HepG2 (cell line): ENCODE results near the gene SSH3. TPM values are rescaled to one million over a fixed set of nuclear protein-coding genes. Genes with fewer than 3 reads are reported as not detected.
A peak's percentile ranks its signal among the peaks of the same experiment; 100 is the strongest.

Experiments used
- AFF4 ChIP-seq: sonication (generic); formaldehyde crosslinking; IDR thresholded peaks from 2 replicates; pipeline ENCODE4 v1.4.0; 2020; ENCODE audit warnings: missing genetic modification reagents
- ARID2 ChIP-seq: sonication (generic); formaldehyde crosslinking; IDR thresholded peaks from 2 replicates; pipeline ENCODE4 v1.8.1; 2022; ENCODE audit warnings: mild to moderate bottlenecking, missing genetic modification reagents, borderline replicate concordance
- CREM ChIP-seq, 2 experiments: sonication (generic) in 1 of 2; formaldehyde crosslinking in 1 of 2; IDR thresholded peaks; 2 replicates each; pipeline versions ENCODE4 v1.4.0 to v1.6.1; 2016 to 2020; ENCODE audit warnings: antibody characterized with exemption in 1 of 2, mild to moderate bottlenecking in 1 of 2, missing genetic modification reagents in 1 of 2
- GTF2F1 ChIP-seq: fragments of 150-350 bp; IDR thresholded peaks from 2 replicates; pipeline ENCODE4 v1.6.1; 2014; ENCODE audit warnings: low read length
- HIC2 ChIP-seq: sonication (generic); formaldehyde crosslinking; IDR thresholded peaks from 2 replicates; pipeline ENCODE4 v1.9.0; 2022; ENCODE audit warnings: low read depth, missing genetic modification reagents
- HOXA9 ChIP-seq: sonication (generic); formaldehyde crosslinking; IDR thresholded peaks from 2 replicates; pipeline ENCODE4 v1.8.1; 2022; ENCODE audit warnings: missing genetic modification reagents, mild to moderate bottlenecking, moderate library complexity, borderline replicate concordance
- IKZF1 ChIP-seq: fragments of 450-650 bp; IDR thresholded peaks from 2 replicates; pipeline ENCODE4 v1.7.1; 2016
- MAFF ChIP-seq: IDR thresholded peaks from 2 replicates; pipeline ENCODE4 v1.6.1; 2011; ENCODE audit warnings: low read depth, low read length, improper control_type of control experiment
- NPAS2 ChIP-seq: sonication (generic); formaldehyde crosslinking; IDR thresholded peaks from 2 replicates; pipeline ENCODE4 v1.8.0; 2022; ENCODE audit warnings: mild to moderate bottlenecking, missing genetic modification reagents, borderline replicate concordance
- ONECUT2 ChIP-seq: sonication (generic); formaldehyde crosslinking; IDR thresholded peaks from 2 replicates; pipeline ENCODE4 v1.4.0; 2020; ENCODE audit warnings: missing genetic modification reagents
- PHF20 ChIP-seq: sonication (generic); formaldehyde crosslinking; IDR thresholded peaks from 2 replicates; pipeline ENCODE4 v1.5.0; 2020; ENCODE audit warnings: mild to moderate bottlenecking, missing genetic modification reagents
- STAT6 ChIP-seq: sonication (generic); formaldehyde crosslinking; IDR thresholded peaks from 2 replicates; pipeline ENCODE4 v1.4.0; 2020; ENCODE audit warnings: missing genetic modification reagents, mild to moderate bottlenecking, borderline replicate concordance
- TAF1 ChIP-seq: sonication (generic); formaldehyde crosslinking; IDR thresholded peaks from 2 replicates; pipeline ENCODE4 v1.4.0; 2020; ENCODE audit warnings: missing genetic modification reagents
- ZNF446 ChIP-seq: sonication (generic); formaldehyde crosslinking; IDR thresholded peaks from 2 replicates; pipeline ENCODE4 v1.5.0; 2020; ENCODE audit warnings: mild to moderate bottlenecking, missing genetic modification reagents
- ZNF496 ChIP-seq: sonication (generic); formaldehyde crosslinking; IDR thresholded peaks from 2 replicates; pipeline ENCODE4 v1.8.1; 2023; ENCODE audit warnings: mild to moderate bottlenecking, moderate library complexity, missing genetic modification reagents; ENCODE audit not compliant: insufficient replicate concordance
- ZNF556 ChIP-seq: sonication (generic); formaldehyde crosslinking; IDR thresholded peaks from 2 replicates; pipeline ENCODE4 v1.4.0; 2020; ENCODE audit warnings: mild to moderate bottlenecking, missing genetic modification reagents, borderline replicate concordance
- polyA plus RNA-seq, 8 experiments: library from polyadenylated mRNA; depleted of rRNA in 3 of 8; stranded (reverse) in 7 of 8; unstranded in 1 of 8; fragments of >200 nt; fragmentation: Illumina TruSeq in 4 of 8; extraction: Trizol in 4 of 8; gene quantifications; 2 replicates each; pipeline versions ENCODE4 v1.2.1 to v1.2.3, GENCODE V29; 2011 to 2016; ENCODE audit warnings: low read depth in 4 of 8, missing spikeins in 1 of 8, mixed read lengths in 1 of 8; ENCODE audit not compliant: insufficient read depth in 1 of 8
- total RNA-seq, 5 experiments: library from RNA; depleted of rRNA; stranded (reverse); fragments of >200 nt; fragmentation: Illumina TruSeq; extraction: Trizol; gene quantifications; 2 replicates each; pipeline ENCODE4 v1.2.3, GENCODE V29; 2016; ENCODE audit warnings: low read depth in 1 of 5
- TF ChIP-seq, protein P1 (sequence below), 2 experiments: sonication (generic) in 1 of 2; formaldehyde crosslinking in 1 of 2; IDR thresholded peaks; 2 replicates each; pipeline versions ENCODE4 v1.5.1 to v1.6.1; 2011 to 2020; ENCODE audit warnings: borderline replicate concordance in 1 of 2, low read depth in 1 of 2, low read length in 1 of 2, mild to moderate bottlenecking in 1 of 2, missing genetic modification reagents in 1 of 2, moderate library complexity in 1 of 2

Gene SSH3
- total and polyA plus RNA-seq, 2 of the 13 experiments (the other 11 are each of a cell fraction or from before 2014, with no cell fraction given): 12.4 to 18.8 TPM

- TF ChIP-seq ZNF556 (no peak), ZNF446 (no peak), GTF2F1 (no peak), NPAS2 (CRISPR knock-in tag) (no peak), IKZF1 (no peak), MAFF (0 out of 2 replicates have a peak, but pooled peaks have one; percentile 13), STAT6 (CRISPR knock-in tag) (no peak), ARID2 (CRISPR knock-in tag) (no peak), HOXA9 (CRISPR knock-in tag) (no peak), HIC2 (CRISPR knock-in tag) (0 out of 2 replicates have a peak, but pooled peaks have one; percentile 11), AFF4 (CRISPR knock-in tag) (no peak), CREM (IDR thresholded peaks at IDR 0.05) (no peak), CREM (CRISPR knock-in tag; IDR thresholded peaks at IDR 0.05) (no peak), ONECUT2 (no peak), PHF20 (peak; percentile 57), ZNF496 (CRISPR knock-in tag) (no peak), TAF1 (CRISPR knock-in tag) (peak; percentile 25; the same call in 1 of the 2 replicates)
- TF ChIP-seq, protein P1, sequence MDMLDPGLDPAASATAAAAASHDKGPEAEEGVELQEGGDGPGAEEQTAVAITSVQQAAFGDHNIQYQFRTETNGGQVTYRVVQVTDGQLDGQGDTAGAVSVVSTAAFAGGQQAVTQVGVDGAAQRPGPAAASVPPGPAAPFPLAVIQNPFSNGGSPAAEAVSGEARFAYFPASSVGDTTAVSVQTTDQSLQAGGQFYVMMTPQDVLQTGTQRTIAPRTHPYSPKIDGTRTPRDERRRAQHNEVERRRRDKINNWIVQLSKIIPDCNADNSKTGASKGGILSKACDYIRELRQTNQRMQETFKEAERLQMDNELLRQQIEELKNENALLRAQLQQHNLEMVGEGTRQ (IDR thresholded peaks at IDR 0.05; ENCODE audit: low read depth, low read length): no peak
- TF ChIP-seq, protein P1 (CRISPR knock-in tag; IDR thresholded peaks at IDR 0.05; ENCODE audit: borderline replicate concordance): no peak
Measured at GRCh38 chr11:67262731-67263675, 40.3 kb upstream of the SSH3 start (continued).
